SU-DHL-6 (cell line): ENCODE results near the gene TMOD2.

Experiments used
- CTCF ChIP-seq: fragments of 200-600 bp; sonication (generic); IDR thresholded peaks from one replicate; pipeline ENCODE4 v1.5.1; 2017; ENCODE audit warnings: antibody characterized with exemption, mild to moderate bottlenecking, low read length, moderate library complexity; ENCODE audit not compliant: insufficient read depth, poor library complexity, severe bottlenecking
- EZH2phosphoT487 ChIP-seq: fragments of 200-600 bp; sonication (generic), shearing (Covaris generic); conservative IDR thresholded peaks from 2 replicates; pipeline ENCODE4 v1.6.1; 2018; ENCODE audit warnings: mild to moderate bottlenecking, antibody characterized with exemption, low read length, moderate library complexity, mixed read lengths

- TF ChIP-seq CTCF = no peak
- TF ChIP-seq EZH2phosphoT487 = no peak
Measured at GRCh38 chr15:51782357-51782896, 31.0 kb downstream of the TMOD2 start.
